Natural killer cell (primary cell): Measurements from ENCODE around the gene TYK2. TPM values are rescaled to one million over a fixed set of nuclear protein-coding genes. Genes with fewer than 3 reads are reported as not detected.
A peak's percentile ranks its signal among the peaks of the same experiment; 100 is the strongest.

Experiments
- ATAC-seq, 3 donors: fragments of 150-1000 bp in 2 of 3; fragments of 200-7000 bp in 1 of 3; cut with Tn5 transposase; 1 replicate in 1 of 3; 2 replicates in 2 of 3; pipeline ENCODE4 v1.10.0; 2021; ENCODE audit warnings: mild to moderate bottlenecking in 2 of 3, moderate library complexity in 2 of 3
- DNase-seq, 2 donors: peaks; one replicate each; pipeline versions ENCODE4 v3.0.0 to v3.0.0-alpha.2; 2013 to 2021; ENCODE audit warnings: mixed read lengths in 1 of 2
- H3K27ac ChIP-seq: one replicate; pipeline ENCODE4 v1.5.1; 2013; ENCODE audit warnings: mild to moderate bottlenecking, low read length
- H3K27me3 ChIP-seq: one replicate; pipeline ENCODE4 v1.6.1; 2013; ENCODE audit warnings: low read length; ENCODE audit not compliant: control insufficient read depth, insufficient read depth
- H3K36me3 ChIP-seq: one replicate; pipeline ENCODE4 v1.6.1; 2013; ENCODE audit warnings: low read length; ENCODE audit not compliant: control insufficient read depth, insufficient read depth
- H3K4me1 ChIP-seq: one replicate; pipeline ENCODE4 v1.6.1; 2013; ENCODE audit warnings: low read length; ENCODE audit not compliant: control insufficient read depth, insufficient read depth
- H3K4me3 ChIP-seq: one replicate; pipeline ENCODE4 v1.5.1; 2013; ENCODE audit warnings: low read length
- H3K9me3 ChIP-seq: one replicate; pipeline ENCODE4 v1.6.1; 2013; ENCODE audit warnings: low read length; ENCODE audit not compliant: control insufficient read depth, insufficient read depth
- H3K27ac Mint-ChIP-seq, 2 donors: one replicate each; pipeline ENCODE4 v1.8.0; 2022; ENCODE audit warnings: mild to moderate bottlenecking in 2 of 2, mixed read lengths in 2 of 2, moderate library complexity in 1 of 2
- H3K27me3 Mint-ChIP-seq, 2 donors: one replicate each; pipeline ENCODE4 v1.8.0; 2022; ENCODE audit warnings: low read depth in 2 of 2, mixed read lengths in 2 of 2
- H3K36me3 Mint-ChIP-seq: one replicate; pipeline ENCODE4 v1.8.0; 2022; ENCODE audit warnings: mixed read lengths
- H3K4me1 Mint-ChIP-seq, 2 donors: one replicate each; pipeline ENCODE4 v1.8.0; 2022; ENCODE audit warnings: mixed read lengths in 2 of 2
- H3K4me3 Mint-ChIP-seq: one replicate; pipeline ENCODE4 v1.8.0; 2022; ENCODE audit warnings: mild to moderate bottlenecking, moderate library complexity, mixed read lengths
- H3K9me3 Mint-ChIP-seq, 2 donors: one replicate each; pipeline ENCODE4 v1.8.0; 2022; ENCODE audit warnings: mixed read lengths in 2 of 2
- WGBS: methylation state at CpG from one replicate; pipeline ENCODE4 v1.1.7; 2013; ENCODE audit warnings: missing lambda C conversion rate; ENCODE audit not compliant: insufficient coverage; 5-methylcytosine and 5-hydroxymethylcytosine counted together
- intact Hi-C: fragments of 100-400 bp; cut with micrococcal nuclease; formaldehyde crosslinking; loops from one replicate; pipeline ENCODE4 v1.14.2; 2022
- total RNA-seq, 4 donors: library from RNA; stranded (reverse); fragments of 120-200 nt in 1 of 4; gene quantifications; one replicate each; pipeline versions ENCODE4 v1.2.3 to v1.2.4, GENCODE V29; 2013 to 2022
- TF ChIP-seq, protein P1 (sequence below): fragments of 200-600 bp; IDR thresholded peaks from one replicate; pipeline ENCODE4 v1.8.0; 2022; ENCODE audit warnings: antibody characterized with exemption

Gene TYK2
- total RNA-seq, 3 donors from 2014 or later (not counting 1 experiment from before 2014, with no cell fraction given) = 401 to 469 (median 454) TPM

DNA sequence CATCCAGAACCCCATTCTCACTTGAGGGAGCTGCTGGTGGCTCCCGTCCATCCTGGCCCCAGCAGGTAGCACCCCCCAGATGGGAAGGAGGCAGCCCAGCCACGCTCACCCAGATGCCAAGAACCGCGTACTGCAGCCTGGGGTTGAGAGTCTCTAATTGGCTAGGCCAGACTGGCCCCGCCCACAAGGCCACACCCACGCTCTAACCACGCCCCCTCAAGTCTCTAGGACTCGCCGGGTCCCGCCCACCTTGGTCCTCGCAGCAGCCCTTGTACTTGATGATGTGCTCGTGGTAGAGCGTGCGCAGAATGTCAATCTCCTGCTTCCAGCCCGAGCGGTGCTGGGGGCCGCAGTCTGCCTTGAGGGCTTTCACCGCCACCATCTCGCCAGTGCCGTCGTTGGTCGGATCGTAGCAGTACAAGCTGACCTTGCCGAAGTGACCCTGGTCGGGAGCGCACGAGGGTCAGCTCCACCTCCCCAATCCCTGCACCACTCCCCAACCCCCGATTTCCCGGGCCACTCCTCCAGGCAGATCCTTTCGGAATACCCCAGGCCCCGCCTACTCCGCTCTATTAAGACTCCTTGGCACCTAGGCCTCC is 26.5 kb downstream of the TYK2 start:
- ATAC-seq = peak in 2 of 3 donors; percentile 24 to 65
- H3K27ac ChIP-seq = no peak overlapping the region
- TF ChIP-seq, protein P1, sequence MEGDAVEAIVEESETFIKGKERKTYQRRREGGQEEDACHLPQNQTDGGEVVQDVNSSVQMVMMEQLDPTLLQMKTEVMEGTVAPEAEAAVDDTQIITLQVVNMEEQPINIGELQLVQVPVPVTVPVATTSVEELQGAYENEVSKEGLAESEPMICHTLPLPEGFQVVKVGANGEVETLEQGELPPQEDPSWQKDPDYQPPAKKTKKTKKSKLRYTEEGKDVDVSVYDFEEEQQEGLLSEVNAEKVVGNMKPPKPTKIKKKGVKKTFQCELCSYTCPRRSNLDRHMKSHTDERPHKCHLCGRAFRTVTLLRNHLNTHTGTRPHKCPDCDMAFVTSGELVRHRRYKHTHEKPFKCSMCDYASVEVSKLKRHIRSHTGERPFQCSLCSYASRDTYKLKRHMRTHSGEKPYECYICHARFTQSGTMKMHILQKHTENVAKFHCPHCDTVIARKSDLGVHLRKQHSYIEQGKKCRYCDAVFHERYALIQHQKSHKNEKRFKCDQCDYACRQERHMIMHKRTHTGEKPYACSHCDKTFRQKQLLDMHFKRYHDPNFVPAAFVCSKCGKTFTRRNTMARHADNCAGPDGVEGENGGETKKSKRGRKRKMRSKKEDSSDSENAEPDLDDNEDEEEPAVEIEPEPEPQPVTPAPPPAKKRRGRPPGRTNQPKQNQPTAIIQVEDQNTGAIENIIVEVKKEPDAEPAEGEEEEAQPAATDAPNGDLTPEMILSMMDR = no peak
- H3K27me3 Mint-ChIP-seq = no peaks in the 10 kb centered on the region
- H3K36me3 ChIP-seq = peaks cover 47% of the 10 kb centered on the region
- 98% methylated on average over 32 of the region's 32 CpGs for WGBS
- no peaks in the 10 kb centered on the region for H3K27me3 ChIP-seq
- no peaks in the 10 kb centered on the region for H3K9me3 Mint-ChIP-seq
- DNase-seq = peak in 1 of 2 donors; percentile 56
- H3K4me1 Mint-ChIP-seq = no peaks in the 10 kb centered on the region
- intact Hi-C loops = no loop called here
- H3K4me1 ChIP-seq = no peaks in the 10 kb centered on the region
- H3K36me3 Mint-ChIP-seq = no peaks in the 10 kb centered on the region
- H3K9me3 ChIP-seq = no peaks in the 10 kb centered on the region
- no peak overlapping the region for H3K4me3 Mint-ChIP-seq
- H3K4me3 ChIP-seq = no peak overlapping the region
- no peak overlapping the region for H3K27ac Mint-ChIP-seq

DNA sequence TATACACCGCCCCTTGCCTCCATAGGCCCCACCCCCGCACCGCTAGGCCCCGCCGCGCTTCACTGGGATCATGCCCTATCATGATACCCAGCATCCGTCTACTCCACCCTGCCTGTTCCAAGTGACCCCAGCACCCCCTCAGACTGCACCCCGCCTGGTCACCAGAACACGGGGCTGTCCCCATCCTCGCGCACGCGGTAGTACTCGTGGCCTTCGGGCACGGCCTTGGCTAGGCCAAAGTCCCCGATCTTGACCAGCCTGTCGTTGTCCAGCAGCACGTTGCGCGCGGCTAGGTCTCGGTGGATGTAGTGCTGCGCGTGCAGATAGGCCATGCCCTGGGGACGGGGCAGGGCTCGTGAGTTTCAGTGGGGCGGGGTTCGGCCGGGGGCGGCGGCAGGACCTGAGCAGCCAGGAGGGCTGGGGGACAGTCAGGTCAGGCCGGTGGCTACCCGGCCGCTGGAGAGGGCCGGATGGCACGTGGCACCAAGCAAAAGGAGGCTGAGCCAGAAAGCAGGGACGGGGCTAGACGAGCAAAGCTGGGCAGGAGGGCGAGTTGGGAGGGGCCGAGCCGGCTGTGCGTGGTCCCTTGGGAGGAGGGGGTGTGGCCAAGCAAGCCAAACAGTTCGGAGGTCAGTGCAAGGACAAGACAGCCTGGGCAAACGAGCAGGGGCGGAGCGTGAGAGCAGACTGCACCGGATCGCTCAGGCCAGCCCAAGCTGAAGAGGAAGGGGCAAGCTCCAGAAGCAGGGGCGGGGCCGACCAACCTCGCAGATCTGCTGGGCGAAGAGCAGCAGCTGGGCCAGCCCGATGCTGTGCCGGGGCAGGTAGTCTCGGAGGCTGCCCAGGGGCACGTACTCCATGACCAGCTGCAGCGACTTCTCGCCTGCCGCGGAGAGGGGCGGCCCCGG is 27.4 kb downstream of the TYK2 start:
- Mint-ChIP-seq H3K27ac (no peak overlapping the region), H3K9me3 (no peaks in the 10 kb centered on the region), H3K27me3 (no peaks in the 10 kb centered on the region), H3K4me1 (no peaks in the 10 kb centered on the region), H3K4me3 (no peak overlapping the region), H3K36me3 (no peaks in the 10 kb centered on the region)
- Histone ChIP-seq H3K4me1 (no peaks in the 10 kb centered on the region), H3K9me3 (no peaks in the 10 kb centered on the region), H3K4me3 (no peak overlapping the region), H3K27me3 (no peaks in the 10 kb centered on the region), H3K27ac (no peak overlapping the region), H3K36me3 (peaks cover 39% of the 10 kb centered on the region)
- DNase-seq (no peak), ATAC-seq (peak in 1 of 3 donors; percentile 6)
- WGBS = 97% methylated on average over 63 of the region's 63 CpGs
- intact Hi-C loops = no loop called here
- TF ChIP-seq, protein P1 = no peak

DNA sequence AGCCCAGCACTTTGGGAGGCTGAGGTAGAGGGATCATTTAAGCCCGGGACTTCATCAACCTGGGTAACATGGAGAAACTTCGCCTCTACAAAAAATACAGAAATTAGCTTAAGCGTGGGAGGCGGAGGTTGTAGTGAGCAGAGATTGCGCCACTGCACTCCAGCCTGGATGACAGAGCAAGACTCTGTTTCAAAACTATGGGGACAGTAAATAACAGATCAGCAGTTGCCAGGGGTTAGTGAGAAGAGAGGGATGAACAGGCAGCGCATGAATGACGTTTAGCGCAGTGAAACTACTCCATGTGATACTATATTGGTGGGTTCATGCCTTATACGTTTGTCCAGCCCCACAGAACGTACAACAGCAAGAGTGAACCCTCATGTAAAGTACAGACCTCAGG is 33.9 kb downstream of the TYK2 start:
- peak overlapping the region in 1 of 2 donors; percentile 24 for H3K27ac Mint-ChIP-seq
- WGBS = 92% methylated on average over 10 of the region's 10 CpGs
- Histone ChIP-seq H3K36me3 (peaks cover 6% of the 10 kb centered on the region), H3K27ac (no peak overlapping the region), H3K4me1 (no peaks in the 10 kb centered on the region), H3K4me3 (no peak overlapping the region), H3K9me3 (no peaks in the 10 kb centered on the region), H3K27me3 (no peaks in the 10 kb centered on the region)
- intact Hi-C loops = no loop called here
- no peaks in the 10 kb centered on the region for H3K36me3 Mint-ChIP-seq
- ATAC-seq (peak in 1 of 3 donors; percentile 43), DNase-seq (no peak)
- TF ChIP-seq, protein P1 = no peak
- no peak overlapping the region for H3K4me3 Mint-ChIP-seq
- H3K27me3 Mint-ChIP-seq = no peaks in the 10 kb centered on the region
- no peaks in the 10 kb centered on the region for H3K9me3 Mint-ChIP-seq
- H3K4me1 Mint-ChIP-seq = no peaks in the 10 kb centered on the region
